Daoy (cell line): ENCODE data around the gene TIFAB. TPM values are rescaled to one million over a fixed set of nuclear protein-coding genes. Genes with fewer than 3 reads are reported as not detected.
A peak's percentile ranks its signal among the peaks of the same experiment; 100 is the strongest.

Experiments
- DNase-seq: peaks from one replicate; pipeline ENCODE4 v3.0.0-alpha.2; 2015; ENCODE audit warnings: low read depth
- total RNA-seq: library from RNA; depleted of rRNA; stranded (reverse); fragments of >200 nt; shearing (Covaris generic); gene quantifications from 2 replicates; pipeline ENCODE4 v1.2.3, GENCODE V29; 2014

TIFAB gene
- total RNA-seq, 1 experiment from 2014 or later, result not detected

DNA sequence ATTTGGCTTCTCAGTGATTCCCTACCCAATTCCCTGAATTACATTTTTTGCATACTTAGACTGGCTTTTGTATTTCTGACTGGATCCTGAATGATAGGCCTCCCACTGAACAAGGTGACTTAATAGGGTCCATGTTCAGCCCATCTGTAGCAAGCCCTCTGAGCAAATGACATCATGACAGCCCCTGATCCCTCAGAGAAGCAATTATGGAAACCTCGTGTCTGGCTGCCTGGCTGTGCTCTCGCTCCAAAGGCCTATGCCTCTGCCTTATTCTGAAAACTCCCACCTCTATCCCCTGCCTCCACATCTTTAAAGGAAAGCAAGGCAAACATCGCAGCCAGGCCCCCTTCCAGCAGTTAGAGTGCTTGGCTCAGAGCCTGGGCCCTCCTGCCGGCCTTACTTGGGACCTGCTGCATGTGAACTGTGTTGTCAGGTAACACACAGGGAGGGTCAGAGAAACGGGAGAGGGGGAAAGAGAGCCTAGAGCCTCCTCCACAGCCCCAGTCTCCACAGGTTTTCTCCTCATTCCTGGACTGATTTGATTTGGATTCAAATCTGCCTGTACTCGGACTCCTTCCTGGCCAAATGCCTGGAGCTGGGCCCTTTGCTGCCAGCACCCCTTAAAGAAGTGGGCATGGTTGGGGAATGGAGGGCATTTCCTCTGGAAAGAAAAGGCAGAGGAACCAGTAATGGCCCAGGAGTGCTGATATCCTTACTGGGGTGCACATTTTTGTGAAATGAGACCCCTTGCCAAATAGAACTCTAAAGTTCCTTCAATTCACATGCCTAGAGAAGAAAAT, 8.8 kb downstream of the TIFAB start:
- no peak for DNase-seq

DNA sequence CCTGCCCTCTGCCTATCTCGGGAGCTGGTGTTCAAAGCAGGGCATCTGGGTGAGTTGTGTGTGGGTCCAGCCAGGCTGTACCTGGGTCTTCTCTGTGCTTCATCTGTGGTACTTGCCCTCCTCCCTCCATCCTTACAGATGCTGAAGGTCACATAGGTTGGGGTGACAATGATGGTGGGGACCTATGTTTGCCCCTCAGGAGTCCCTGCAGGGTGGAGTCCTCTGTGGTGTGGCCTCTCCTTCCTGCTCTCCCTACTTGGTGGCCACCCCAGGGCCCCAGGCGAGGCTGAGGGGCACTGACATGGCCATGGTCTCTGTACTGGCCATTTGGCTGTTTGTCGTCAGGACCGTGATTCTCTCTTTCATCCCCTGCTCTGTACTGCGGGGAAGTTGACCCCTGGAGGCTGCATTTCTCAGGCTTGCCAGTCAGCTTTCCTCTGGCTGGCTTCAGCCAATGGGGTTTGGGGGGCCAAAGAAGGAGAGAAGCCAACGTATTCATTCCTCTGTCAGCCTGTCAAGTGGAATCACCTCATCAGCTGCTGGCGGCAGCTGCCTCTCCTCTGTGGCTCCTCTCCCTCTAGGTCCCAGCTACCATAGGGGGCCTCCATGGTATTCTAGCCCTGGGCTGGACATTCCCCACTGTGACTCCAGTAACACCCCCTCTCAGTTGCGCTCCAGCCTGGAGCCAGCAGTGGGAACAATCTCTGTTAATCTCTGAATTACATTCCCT, 9.6 kb downstream of the TIFAB start:
- DNase-seq, result no peak

DNA sequence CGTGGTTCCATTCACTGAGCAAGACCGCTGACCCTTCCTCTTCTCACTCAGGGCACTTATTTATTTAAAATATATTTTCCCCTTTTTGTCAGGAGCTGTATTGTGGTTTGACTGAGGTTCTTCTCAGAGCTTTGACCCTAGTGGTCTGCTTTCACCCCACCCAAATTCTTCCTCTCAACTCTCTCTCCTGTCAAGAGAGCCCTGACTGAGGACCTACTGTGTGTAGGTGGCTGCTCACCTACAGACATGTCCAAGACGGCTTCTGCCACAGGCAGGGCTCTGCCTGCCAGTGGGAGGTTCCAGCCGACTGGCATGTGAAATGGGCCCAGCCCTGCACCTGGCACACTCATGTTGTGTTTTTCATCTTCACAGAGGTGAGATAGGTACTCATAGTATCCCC, 10.2 kb downstream of the TIFAB start:
- no peak for DNase-seq

DNA sequence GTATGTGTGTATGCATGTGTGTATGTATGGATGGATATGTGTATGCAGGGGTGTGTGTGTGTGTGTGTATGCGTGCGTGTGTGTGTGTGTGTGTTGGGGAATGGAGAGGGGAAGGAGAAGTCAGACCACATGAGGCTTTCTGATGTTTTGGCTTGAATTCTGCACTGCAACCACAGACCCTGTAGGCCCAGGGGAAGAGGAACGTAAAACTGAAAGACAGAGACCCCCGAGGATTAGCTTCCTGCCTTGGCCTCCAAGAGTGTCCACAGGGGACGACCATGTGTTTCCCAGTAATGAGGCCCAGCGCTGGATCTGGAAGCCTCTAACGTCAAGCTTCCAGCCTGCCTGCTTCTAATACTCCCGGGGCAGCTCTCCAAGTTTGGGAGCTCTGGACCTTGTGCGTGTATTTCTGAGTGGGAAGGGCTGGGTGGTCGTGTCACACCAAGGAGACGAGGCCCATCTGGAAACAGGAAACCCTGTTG, 10.8 kb downstream of the TIFAB start:
- DNase-seq, result no peak

DNA sequence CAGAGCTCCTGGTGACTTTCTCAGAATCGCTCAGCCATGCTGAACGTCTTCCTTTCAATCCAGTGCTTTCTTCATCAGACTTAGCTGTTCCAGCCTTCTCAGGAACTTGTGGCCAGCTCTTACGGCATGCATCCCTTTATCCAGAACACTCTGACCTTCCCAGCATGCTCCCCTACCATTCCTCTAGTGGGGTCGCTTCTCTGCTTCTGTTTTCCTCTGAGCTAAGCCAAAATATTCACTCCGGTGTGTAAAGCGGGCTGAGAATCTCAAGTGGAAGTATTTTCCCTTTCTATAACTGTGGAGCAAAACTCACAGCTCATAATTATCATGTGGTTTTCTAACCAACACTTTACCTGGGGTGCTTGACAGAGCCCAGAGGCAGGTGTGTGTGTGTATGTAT, 11.2 kb downstream of the TIFAB start:
- no peak for DNase-seq

DNA sequence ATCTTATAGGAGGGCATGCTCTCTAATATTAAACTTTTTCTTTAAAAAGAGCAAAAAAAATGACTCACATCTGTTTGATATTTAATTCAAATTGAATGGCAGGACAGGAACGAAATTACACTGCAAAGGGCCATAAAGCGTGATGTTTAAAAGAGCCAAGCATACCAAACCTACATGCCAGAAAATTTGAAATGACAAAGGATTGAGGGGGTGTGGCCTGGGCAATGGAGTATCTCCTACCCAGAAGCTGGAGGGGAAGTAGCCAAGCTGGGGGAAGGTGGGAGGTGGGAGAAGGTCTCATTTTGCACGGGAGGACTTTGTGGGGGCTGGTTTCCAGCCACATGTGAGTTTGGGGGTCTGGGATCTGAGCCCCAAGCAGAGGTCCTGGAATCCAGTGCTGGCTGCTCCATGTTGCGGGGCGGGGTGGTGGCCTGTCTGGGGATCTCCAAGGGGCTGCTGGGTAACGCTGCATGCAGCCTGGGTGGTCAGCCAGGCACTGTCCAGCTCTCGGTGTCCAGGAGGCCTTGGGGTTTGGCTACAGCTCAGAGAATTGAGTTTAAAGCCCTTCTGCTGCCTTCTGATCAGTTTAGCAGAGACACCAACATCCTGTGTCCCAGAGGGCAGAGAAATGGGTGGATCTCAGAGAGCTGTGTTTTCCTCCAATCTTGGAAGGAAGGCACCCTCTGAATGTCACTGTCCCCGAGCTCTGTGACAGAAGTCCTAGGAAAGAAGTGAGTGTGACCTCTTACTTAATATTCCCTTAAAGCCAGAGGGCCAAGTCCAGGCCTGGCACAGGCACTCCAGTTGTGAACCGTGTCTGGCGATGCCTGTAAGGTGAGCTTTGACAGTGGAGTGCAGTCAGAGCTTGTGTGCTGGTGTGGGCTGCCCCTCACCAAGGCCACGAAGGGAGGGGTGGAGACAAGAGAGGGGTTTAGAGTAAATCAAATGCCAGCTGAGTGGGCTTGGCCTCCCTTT, 12.6 kb downstream of the TIFAB start:
- DNase-seq, result no peak

DNA sequence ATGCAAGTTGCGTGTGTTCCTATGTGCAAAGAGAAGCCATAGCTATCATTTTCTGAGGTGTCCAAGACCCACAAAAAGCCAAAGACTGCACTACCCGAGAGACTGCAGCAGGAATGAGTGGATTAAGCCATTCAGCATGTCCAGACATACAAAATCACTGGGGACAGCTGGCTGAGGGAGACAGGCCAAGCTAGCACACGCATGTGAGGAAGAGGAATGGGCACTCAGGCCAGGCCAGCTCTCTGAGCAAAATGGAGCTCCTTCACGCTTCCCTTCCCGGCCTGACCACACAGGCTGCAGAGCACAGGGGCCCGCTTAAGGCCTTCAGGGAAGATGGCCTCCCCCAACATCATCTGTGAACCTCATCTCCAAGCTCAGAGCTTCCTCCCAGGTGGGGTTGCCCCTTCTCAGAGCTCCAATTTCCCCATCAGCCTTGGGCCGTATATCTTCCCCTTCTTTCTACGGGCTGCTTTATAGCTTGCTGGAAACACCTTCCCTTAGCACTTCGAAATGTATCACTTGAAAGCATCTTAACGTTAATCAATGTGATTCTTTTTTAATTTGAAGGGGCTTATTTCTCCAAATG, 13.4 kb downstream of the TIFAB start:
- DNase-seq, result peak; percentile 2

DNA sequence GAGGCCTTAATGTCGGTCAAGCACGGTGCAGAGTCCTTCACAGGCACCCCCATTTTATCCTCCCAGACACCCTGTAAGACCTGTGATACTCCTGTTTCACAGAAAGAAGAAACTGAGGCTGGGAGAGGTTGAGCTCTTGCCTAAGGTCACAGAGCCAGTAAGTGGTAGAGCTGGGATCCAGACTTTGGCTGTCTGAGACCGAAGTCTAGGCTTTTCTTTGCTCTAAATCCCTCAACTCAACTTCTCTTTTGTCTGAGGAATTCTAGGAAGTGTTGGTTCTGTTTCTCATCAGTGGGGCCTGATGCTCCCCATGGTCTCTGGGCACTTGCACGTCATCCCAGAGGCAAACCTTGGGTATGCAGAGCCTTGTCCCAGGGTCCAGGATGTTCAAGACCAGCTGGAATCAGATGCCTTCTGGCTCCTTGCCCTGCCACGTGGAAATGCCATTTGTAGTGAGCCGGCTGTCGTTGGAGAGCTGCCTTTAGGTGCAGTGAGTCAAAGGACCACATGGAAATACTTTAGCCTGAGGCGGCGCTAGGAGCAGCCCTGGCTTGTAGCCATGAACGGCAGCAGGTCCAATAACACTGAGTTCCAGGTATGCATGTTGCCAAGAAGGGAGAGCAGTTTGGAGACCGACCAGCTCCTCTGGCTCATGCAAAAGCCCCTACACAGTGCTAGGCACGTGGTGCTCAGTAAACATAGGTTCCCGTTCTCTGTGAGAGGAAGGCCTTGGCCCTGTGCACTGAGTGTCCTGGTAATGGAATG, 14.2 kb downstream of the TIFAB start:
- DNase-seq, result peak; percentile 92

DNA sequence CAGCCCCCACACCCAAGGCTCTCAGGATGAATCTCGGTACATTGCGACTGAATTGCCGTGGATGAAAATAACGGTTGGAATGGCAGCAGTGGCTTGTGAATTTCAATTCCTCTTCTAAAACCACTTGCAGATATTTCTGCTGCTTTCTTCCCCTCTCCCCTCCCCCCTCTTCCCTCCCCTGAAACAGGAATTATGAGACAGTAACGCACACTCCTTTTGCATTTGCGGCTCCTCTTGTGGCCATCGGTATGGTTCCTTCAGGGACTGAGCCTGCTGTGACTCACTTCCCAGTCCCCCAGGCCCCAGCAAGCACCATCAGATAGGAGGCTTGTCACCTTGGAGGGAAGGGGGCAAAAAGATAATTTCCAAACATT, 14.7 kb downstream of the TIFAB start:
- peak; percentile 56 for DNase-seq

DNA sequence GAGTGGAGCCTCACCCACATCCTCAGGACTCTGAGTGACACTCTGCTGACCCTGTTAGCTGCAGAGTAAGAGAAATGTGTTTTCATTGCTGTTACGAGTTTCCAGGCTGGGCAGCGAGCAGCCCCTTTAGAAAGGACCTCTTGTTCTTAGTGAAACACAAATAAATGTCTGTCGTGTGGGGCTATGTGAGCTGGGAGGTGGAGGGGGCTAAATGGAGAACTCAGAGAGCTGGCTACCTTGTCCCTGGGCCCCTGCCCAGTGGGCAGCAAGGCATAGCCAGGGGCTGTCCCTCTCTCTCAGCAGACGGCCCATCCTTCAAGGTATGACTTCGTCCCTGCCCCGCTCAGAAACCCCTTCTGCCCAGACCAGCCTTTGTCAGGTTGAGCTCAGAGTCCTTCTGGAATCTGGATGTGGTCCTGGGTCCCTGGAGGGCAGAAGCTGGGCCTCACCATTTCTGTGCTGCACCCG, 15.2 kb downstream of the TIFAB start:
- no peak for DNase-seq

DNA sequence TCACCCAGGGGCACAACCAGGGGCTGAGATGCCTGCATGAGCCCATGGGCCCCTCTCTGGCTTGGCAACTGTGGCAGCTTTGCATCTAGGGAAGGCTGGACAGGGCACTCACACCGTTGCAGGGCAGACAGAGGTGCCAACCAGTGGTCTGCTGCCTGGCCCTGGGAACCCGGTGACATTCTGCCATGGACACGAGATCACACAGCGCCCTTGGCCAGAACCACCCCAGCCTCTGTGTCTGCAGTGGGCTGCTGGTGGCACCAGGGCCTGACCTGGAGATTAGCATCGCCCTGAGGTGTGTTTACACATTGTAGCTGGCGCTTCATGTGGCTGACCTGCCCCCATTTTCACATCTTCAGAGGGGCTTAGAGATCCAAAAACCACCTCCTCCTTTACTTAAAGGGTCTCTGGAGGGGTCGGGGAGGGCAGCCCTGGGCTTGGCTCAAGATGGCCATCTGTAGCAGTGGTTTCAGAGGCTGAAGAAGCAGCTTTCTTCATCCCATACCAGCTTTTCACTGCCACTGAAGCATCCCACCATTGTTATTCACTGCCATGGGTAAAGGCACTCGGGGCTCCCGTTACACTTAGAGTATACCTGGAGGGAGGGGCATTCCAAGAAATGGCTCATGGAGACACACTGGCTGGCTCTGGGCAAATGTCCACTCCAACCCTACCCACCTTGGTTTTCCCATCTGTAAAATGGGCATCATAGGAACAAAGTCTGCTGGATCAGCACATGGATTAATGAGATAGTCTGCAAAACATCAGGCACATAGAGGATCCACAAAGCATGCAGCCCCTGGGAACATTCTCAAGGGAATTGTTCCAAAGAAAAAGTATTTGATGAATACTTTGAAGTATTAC, 16.5 kb downstream of the TIFAB start:
- no peak for DNase-seq

DNA sequence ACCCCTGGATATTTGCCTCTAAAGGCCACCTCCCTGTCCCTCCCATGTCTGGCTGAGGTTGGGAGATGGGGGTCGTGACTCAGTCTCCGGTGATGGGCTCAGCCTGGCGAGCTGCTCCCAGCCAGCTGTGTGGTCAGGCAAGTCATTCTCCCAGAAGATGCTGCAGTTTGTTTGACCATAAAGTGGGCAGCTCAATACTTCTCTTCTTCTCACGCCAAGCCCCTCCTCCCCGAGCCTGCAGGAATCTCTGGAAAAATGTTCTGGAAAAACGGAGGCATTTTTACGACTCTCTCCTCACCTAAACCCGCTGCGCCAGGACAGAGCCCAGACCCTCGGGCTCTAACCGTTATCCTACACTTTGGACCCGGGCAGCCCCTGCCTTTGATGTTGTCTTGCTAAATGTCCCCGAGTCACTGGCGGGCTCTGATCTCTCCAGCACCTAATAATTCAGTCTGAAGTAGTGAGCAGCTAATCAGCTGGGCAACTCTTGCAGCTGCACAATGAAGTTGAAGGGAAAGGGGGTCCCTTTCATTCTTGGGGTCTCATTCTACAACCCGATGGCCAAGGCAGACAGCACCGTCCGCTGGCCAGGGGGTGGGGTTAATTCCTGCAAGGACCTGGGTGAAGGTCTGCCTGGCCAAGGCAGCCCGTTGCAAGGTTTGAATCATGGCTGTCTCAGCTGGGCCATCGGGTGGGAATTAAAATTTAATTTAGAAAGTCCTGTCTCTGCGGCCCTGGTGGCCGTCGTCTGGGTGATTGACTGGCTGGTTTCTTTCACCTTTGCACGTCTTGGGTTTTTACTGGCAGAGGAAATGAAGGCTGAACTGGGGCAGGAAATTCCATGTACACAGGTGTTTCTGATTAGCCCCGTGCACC, 17.3 kb downstream of the TIFAB start:
- DNase-seq, result peak; percentile 51

DNA sequence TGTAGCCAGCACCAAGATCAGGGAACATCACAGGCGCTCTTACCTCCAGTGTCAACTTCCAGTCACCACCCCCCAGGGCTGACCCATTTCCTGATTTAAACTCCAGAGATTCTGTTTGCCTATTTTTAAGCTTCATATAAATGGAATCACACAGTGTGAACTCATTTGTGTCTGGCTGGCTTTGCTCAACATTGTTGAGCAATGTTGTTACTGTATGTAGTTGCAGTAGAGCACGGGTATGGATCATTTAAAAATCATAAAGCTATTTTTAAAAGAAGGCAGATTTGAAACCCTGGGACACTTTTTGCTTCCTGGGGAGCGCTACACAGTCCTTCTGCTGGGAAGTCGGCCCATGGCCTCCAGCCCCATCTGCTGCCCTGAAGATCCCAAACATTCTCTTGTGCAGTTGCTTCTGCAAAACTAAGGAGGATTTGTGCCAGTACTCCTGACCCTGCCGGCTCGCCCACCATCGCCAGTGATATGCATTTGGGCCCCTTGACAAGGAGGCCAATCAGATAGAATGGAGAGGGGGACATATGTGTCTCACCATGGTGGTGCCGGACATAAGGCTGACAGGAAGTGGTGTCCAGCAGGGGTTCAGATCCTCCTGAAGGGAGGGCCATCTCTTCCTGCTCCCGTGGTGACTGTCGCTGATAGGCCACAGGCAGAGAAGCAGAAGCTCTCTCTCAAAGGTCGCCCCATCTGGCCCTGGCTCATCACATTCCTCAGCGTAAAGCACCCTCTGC, 18.3 kb downstream of the TIFAB start:
- peak; percentile 43 for DNase-seq

DNA sequence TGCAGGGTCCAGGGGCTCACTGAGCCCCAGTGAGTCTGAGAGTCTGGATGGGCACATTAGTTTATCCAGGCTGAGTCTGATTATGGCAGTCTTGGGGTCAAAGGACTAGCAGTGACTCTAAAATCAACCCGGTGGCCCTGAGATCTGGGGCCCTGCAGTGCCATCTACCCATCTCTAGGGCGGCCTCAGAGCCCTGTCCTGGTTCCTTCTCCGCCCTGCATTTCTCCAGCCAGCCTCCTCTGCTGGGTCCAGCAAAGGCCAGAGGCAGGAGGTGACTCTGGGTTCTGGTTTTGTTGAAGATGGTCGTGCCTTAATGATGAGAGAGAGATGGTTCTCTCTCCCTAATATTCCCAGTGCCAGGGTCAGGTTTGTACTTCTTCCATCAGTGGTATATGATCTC, 20.0 kb downstream of the TIFAB start:
- no peak for DNase-seq

DNA sequence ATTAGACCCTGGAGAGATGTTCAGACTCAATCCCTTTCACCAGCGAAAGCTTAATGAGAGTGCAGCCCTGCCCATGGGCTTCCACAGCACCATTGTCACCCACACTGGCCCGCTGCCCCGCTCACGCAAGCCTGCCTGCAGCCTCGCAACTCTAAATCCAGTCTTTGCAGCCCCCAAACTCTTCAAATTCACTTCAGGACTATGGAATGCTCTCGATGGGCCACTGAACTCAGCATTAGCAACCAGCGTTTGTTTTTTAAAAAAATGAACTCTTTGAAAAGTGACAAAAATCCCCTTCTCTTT, 22.1 kb downstream of the TIFAB start:
- DNase-seq, result no peak

DNA sequence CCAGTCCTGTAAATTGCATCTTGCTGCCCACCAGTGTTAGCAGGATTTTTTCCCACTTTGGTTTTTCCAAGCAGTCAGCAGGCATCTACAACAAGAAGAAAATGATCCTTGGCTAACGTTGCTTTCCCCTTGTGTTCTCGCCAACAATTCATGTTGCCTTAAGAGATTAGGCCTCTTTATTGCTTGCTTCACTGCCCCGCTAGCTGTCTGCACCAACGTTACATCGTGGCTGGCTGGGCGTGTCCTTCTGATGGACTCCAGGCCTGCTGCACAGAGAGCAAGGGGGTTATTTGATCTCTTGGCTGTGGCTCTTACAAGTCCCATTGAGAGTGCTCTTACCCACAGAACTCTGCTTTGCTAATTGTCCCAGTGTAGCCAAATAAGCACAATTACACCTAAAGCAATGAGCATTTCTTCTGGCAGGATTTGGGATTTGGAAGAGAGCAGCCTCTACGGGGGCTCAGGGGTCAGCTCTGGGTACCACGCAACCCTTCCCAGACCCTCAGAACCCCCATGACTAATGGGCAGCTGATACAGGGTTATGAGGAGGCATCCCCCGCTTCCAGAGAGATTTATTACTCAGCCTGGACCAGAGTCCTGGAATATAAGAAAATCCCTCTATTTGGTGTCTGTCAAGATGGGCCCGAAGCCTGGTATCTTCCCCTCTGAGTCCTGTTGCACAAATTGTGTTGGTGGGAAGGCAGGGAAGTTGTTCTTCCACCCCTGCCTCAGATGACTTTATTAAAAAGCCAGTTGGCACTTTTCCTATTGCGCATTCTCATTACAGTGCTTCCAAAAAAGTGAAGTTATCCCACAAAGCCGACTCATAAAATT, 22.6 kb downstream of the TIFAB start:
- DNase-seq, result no peak

DNA sequence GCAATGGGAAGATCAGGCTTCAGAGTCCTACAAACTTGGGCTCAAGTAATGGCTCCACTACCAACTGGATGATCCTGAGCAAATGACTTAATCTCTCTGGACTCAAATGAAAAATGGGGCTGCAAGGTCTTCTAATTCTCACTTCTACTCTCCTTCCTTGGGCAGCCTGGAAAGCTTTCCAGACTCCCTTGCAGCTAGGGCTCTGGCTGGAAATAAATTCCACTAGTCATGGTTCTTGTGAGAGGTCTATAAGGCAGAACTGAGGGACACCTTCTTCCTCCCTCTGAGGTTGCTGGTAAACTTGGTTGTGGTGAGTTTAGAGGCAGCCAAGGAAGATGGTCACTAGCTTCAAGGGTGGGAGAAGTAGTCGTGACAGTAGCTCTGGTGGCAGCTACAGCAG, 23.6 kb downstream of the TIFAB start:
- DNase-seq, result no peak
